ENCODE measurements around the gene NAA80.

Gene NAA80

GRCh38 chr3:50279255-50280016, 19.8 kb downstream of the NAA80 start:
- TF ChIP-seq CTCF (IDR thresholded peaks at IDR 0.05; ENCODE audit: extremely low read depth, missing control alignments): no peak
- DNase-seq (ENCODE audit: low spot score): no peak

GRCh38 chr3:50278880-50279224, 20.4 kb downstream of the NAA80 start, which contains the start of gene LSMEM2:
TSS of gene LSMEM2 (plus strand) at chr3:50279087. CDS start at chr3:50279114, 27 bp downstream.
- TF ChIP-seq CTCF (IDR thresholded peaks at IDR 0.05; ENCODE audit: extremely low read depth, missing control alignments): no peak
- no peak for DNase-seq (ENCODE audit: low spot score)

GRCh38 chr3:50278123-50278879, 20.9 kb downstream of the NAA80 start:
- TF ChIP-seq CTCF (IDR thresholded peaks at IDR 0.05; ENCODE audit: extremely low read depth, missing control alignments): no peak
- no peak for DNase-seq (ENCODE audit: low spot score)

GRCh38 chr3:50276762-50277101, 22.5 kb downstream of the NAA80 start:
- no peak for TF ChIP-seq CTCF (IDR thresholded peaks at IDR 0.05; ENCODE audit: extremely low read depth, missing control alignments)
- DNase-seq (ENCODE audit: low spot score): no peak

- TF ChIP-seq CTCF (IDR thresholded peaks at IDR 0.05; ENCODE audit: extremely low read depth, missing control alignments): no peak
- DNase-seq (ENCODE audit: low spot score): peak; percentile 25
Measured at GRCh38 chr3:50275996-50276761, 23.0 kb downstream of the NAA80 start.

- peak; percentile 50 for DNase-seq (ENCODE audit: low spot score)
- no peak for TF ChIP-seq CTCF (IDR thresholded peaks at IDR 0.05; ENCODE audit: extremely low read depth, missing control alignments)
Measured at GRCh38 chr3:50275141-50275995, 23.8 kb downstream of the NAA80 start.
